ENCODE data around the gene PDE11A.

DNA sequence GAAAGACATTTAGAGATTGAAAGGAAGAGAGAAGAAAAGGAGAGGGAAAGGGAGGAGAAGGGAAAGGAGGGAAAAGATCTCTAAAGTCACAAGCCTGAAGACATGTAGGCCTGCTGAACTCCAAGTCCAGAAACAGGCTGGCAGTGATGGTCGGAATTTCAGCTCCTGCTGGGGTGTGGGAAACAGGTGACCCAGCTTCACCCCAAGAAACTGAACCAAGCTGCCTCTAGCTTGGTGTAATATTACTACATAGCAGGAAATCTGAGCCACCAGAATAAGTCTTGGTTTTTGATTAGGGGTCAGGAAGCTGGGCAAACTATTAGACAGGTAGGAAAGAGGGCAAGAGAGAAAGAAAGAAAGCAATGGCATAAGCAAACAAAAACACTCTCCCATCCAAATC lies 185.8 kb downstream of the PDE11A start:
- TF ChIP-seq CTCF (IDR thresholded peaks at IDR 0.05 in 2 of 3, conservative IDR thresholded peaks at IDR 0.05 in 1 of 3; ENCODE audit: borderline replicate concordance in 1 of 3, insufficient read depth in 1 of 3, low read depth in 2 of 3, low read length in 2 of 3) (no peak), POLR2AphosphoS5 (IDR thresholded peaks at IDR 0.05; ENCODE audit: low read depth, low read length) (no peak), YY1 (IDR thresholded peaks at IDR 0.05; ENCODE audit: extremely low read depth, insufficient replicate concordance, low read depth, low read length) (no peak), TCF7L2 (IDR thresholded peaks at IDR 0.05; ENCODE audit: borderline replicate concordance, extremely low read depth, insufficient read depth, insufficient read length) (no peak), EZH2phosphoT487 (IDR thresholded peaks at IDR 0.05; ENCODE audit: borderline replicate concordance) (no peak), EZH2 (IDR thresholded peaks at IDR 0.05) (no peak), SP1 (IDR thresholded peaks at IDR 0.05; ENCODE audit: low read depth) (no peak), POLR2A (IDR thresholded peaks at IDR 0.05; ENCODE audit: borderline replicate concordance, extremely low read depth, insufficient read depth, insufficient read length) (no peak), ZNF274 (IDR thresholded peaks at IDR 0.05; ENCODE audit: low read depth, low read length) (no peak), MAX (IDR thresholded peaks at IDR 0.05) (no peak), JUND (IDR thresholded peaks at IDR 0.05) (no peak), ELF1 (IDR thresholded peaks at IDR 0.05; ENCODE audit: borderline replicate concordance, low read depth) (no peak)
- TF ChIP-seq, protein P1, sequence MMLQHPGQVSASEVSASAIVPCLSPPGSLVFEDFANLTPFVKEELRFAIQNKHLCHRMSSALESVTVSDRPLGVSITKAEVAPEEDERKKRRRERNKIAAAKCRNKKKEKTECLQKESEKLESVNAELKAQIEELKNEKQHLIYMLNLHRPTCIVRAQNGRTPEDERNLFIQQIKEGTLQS (IDR thresholded peaks at IDR 0.05), result no peak
